ENCODE data around the gene RCSD1. TPM values are rescaled to one million over a fixed set of nuclear protein-coding genes. Genes with fewer than 3 reads are reported as not detected.
A peak's percentile ranks its signal among the peaks of the same experiment; 100 is the strongest.

The RCSD1 gene
- total and polyA plus RNA-seq, 8 donors, result 6.0 to 43.7 (median 19.7) TPM

- WGBS, 5 donors, result 89 to 96% (median 94%) methylated on average over 3 of the region's 3 CpGs
- H3K27ac ChIP-seq, result no peak overlapping the region
- no peaks in the 10 kb centered on the region for H3K9me3 ChIP-seq
- H3K27me3 ChIP-seq, result no peaks in the 10 kb centered on the region
- intact Hi-C loops (cut with DNase I; ENCODE audit: low total_unique reads), result no loop called here
- DNase-seq, result no peak
- no peaks in the 10 kb centered on the region for H3K36me3 ChIP-seq
- TF ChIP-seq EP300 (IDR thresholded peaks at IDR 0.05) (no peak), CTCF (IDR thresholded peaks at IDR 0.05) (no peak), POLR2AphosphoS5 (IDR thresholded peaks at IDR 0.05) (no peak), POLR2A (IDR thresholded peaks at IDR 0.05) (no peak)
- H3K4me1 ChIP-seq, result peaks cover 4 to 78% (median 35%) of the 10 kb centered on the region in 4 donors
- no peak overlapping the region for H3K4me3 ChIP-seq
These were observed 114.9 kb downstream of the RCSD1 start for GRCh38 chr1:167744901-167745300.

- no peaks in the 10 kb centered on the region for H3K36me3 ChIP-seq
- intact Hi-C loops (cut with DNase I; ENCODE audit: low total_unique reads), result no loop called here
These were observed 116.1 kb downstream of the RCSD1 start for GRCh38 chr1:167746013-167746672.

GRCh38 chr1:167746988-167747655 lies 117.1 kb downstream of the RCSD1 start:
- peaks cover 4 to 89% (median 36%) of the 10 kb centered on the region in 4 donors for H3K4me1 ChIP-seq

More at GRCh38 chr1:167746013-167746672, 116.1 kb downstream of the RCSD1 start:
- DNase-seq, result no peak
- 77 to 89% (median 78%) methylated on average over 5 of the region's 5 CpGs for WGBS, 5 donors
- no peak for TF ChIP-seq EP300 (IDR thresholded peaks at IDR 0.05)
- no peak for TF ChIP-seq CTCF (IDR thresholded peaks at IDR 0.05)
- no peak for TF ChIP-seq POLR2A (IDR thresholded peaks at IDR 0.05)
- TF ChIP-seq POLR2AphosphoS5 (IDR thresholded peaks at IDR 0.05), result no peak
- Histone ChIP-seq H3K27ac (no peak overlapping the region), H3K9me3 (no peaks in the 10 kb centered on the region), H3K4me3 (no peak overlapping the region), H3K27me3 (no peaks in the 10 kb centered on the region), H3K4me1 (peaks cover 4 to 87% (median 36%) of the 10 kb centered on the region in 4 donors)

GRCh38 chr1:167747988-167748387 lies 118.0 kb downstream of the RCSD1 start:
- Histone ChIP-seq H3K27ac (no peak overlapping the region), H3K27me3 (no peaks in the 10 kb centered on the region), H3K9me3 (no peaks in the 10 kb centered on the region), H3K4me3 (no peak overlapping the region), H3K4me1 (peaks cover 12 to 89% (median 39%) of the 10 kb centered on the region in 4 donors), H3K36me3 (no peaks in the 10 kb centered on the region)
- DNase-seq, result no peak
- intact Hi-C loops (cut with DNase I; ENCODE audit: low total_unique reads), result no loop called here
- 92 to 100% (median 96%) methylated on average over 1 of the region's 1 CpG for WGBS, 5 donors
- TF ChIP-seq POLR2A (IDR thresholded peaks at IDR 0.05) (no peak), POLR2AphosphoS5 (IDR thresholded peaks at IDR 0.05) (no peak), EP300 (IDR thresholded peaks at IDR 0.05) (no peak), CTCF (IDR thresholded peaks at IDR 0.05) (no peak)

More at GRCh38 chr1:167746988-167747655, 117.1 kb downstream of the RCSD1 start:
- peak overlapping the region in 1 of 5 donors; percentile 10 for H3K27ac ChIP-seq
- H3K9me3 ChIP-seq, result no peaks in the 10 kb centered on the region
- TF ChIP-seq POLR2A (IDR thresholded peaks at IDR 0.05) (no peak), CTCF (IDR thresholded peaks at IDR 0.05) (no peak), EP300 (IDR thresholded peaks at IDR 0.05) (no peak), POLR2AphosphoS5 (IDR thresholded peaks at IDR 0.05) (no peak)
- 78 to 87% (median 82%) methylated on average over 7 of the region's 7 CpGs for WGBS, 5 donors
- no peaks in the 10 kb centered on the region for H3K36me3 ChIP-seq
- no peak overlapping the region for H3K4me3 ChIP-seq
- no peak for DNase-seq
- intact Hi-C loops (cut with DNase I; ENCODE audit: low total_unique reads), result no loop called here
- no peaks in the 10 kb centered on the region for H3K27me3 ChIP-seq

All from stomach (tissue), 9 donors.